GM19099 (cell line): ENCODE results near the gene MRPS10.

Experiments used
- POLR2A ChIP-seq: IDR thresholded peaks from 3 replicates; pipeline ENCODE4 v1.6.1; 2011; ENCODE audit warnings: low read depth; ENCODE audit not compliant: insufficient read length; ENCODE audit errors: extremely low read depth

The MRPS10 gene

GRCh38 chr6:42176981-42177380, 40.7 kb downstream of the MRPS10 start:
- TF ChIP-seq POLR2A, result no peak

- TF ChIP-seq POLR2A, result no peak
Observed at GRCh38 chr6:42175860-42176259, 41.8 kb downstream of the MRPS10 start.

GRCh38 chr6:42173101-42173500, 44.6 kb downstream of the MRPS10 start, which contains the start of gene GUCA1A:
Gene GUCA1A (plus strand): TSS chr6:42173364. CDS start chr6:42173614, 250 bp downstream.
- TF ChIP-seq POLR2A, result no peak

DNA sequence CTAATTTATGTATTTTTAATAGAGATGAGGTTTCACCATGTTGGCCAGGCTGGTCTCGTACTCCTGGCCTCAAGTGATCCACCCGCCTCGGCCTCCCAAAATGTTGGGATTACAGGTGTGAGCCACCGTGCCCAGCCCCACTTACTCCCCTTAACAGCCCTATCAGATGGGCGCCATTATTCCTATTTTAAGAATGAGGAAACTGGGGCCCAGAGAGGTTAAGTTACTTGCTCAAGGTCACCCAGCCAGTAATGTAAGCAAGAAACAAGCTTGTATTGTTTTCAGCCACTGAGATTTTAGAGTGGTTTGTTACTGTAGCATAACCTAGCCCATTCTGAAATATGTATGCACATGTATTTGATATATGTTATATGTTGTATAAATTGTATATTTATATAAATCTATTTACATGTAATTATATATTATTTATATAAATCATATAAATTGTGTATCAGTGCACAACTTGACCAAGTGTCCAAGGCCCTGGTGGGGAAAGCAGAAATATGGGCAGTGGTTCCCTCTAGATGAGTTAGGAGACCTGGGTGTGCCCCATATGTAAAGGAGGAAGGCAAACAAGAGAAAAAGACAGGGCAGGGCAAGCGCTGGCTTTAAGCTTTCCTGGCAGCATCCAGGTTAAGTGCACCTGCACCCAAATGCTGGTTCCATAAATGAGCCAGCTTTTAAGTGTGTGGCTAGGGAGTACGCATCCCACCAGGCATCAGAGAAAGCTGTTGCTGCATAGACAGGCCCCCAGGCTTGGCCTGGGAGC, 45.7 kb downstream of the MRPS10 start:
- TF ChIP-seq POLR2A, result no peak

DNA sequence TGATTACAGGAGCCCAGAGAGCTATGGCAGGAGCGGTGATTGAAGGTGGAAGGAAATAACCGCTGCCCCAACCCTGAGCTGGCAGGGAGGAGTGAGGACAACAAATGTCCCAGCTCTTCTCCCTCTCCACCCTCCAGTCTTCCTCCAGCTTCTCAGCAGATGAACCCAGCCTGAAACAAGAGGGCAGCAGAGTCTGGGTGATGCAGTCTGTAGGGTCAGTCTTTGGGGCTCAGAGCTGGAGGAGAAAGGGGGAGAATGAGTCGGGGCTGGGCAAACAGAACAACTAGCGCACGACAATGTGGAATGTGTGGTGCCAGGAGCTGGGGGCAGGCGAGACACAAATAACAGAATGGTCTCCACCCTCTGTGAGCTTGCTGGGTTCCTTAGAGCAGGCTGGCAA, 49.0 kb downstream of the MRPS10 start:
- no peak for TF ChIP-seq POLR2A

DNA sequence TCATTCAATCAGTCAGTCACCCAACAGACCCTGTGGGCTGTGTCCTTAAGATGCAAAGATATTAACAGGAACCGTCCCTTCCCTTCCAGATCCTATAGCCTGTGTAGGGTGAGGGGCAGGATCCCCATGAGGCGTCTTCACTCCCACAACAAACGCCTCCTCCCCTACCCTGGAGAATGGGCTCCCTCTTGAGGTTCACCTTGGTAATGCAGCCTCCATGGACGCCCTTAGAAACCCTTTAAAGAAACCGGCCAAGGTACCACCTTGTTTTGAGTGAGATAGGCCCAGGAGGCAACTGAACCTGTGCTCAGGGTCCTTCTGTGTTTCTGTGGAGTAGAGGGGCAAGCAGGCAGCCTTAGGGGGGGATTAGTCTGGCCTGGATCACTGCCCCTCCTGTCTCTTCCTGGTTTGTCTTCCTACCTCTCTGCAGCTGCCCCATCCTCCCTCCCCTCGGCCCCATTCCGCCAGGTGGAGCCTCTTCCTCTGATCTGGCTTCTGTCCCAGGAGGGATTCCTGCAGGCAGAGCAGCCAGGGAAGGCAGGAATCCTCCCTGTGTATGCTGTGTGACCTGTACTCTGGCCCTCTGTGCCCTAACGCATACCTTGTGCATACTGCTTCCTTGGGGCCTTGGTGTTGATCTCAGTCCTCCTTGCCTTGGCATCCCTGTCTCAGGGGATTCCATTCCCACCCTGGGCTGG, 51.1 kb downstream of the MRPS10 start:
- TF ChIP-seq POLR2A, result no peak

GRCh38 chr6:42165016-42165415, 52.6 kb downstream of the MRPS10 start:
- TF ChIP-seq POLR2A, result no peak

DNA sequence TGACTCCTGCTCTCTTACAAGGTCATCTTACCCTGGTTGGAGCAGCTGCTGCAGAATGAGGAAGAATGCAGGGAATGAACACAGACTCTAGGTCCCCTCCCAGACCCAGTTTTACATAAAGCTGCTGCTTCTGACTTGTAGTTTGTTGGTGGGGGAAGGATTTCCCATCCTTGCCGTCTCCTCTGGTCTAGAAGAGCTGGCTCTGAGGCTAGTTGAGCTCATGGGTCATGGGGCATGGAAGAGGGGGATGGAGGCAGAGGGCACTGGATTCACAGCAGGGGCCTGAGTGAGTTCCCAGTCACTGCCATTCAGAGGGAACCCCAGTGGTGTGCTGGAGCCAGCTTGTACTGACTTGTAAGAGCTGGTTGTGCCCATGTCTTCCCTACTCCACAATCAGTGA, 53.7 kb downstream of the MRPS10 start:
- no peak for TF ChIP-seq POLR2A

GRCh38 chr6:42162812-42163211, 54.8 kb downstream of the MRPS10 start:
- TF ChIP-seq POLR2A, result no peak

DNA sequence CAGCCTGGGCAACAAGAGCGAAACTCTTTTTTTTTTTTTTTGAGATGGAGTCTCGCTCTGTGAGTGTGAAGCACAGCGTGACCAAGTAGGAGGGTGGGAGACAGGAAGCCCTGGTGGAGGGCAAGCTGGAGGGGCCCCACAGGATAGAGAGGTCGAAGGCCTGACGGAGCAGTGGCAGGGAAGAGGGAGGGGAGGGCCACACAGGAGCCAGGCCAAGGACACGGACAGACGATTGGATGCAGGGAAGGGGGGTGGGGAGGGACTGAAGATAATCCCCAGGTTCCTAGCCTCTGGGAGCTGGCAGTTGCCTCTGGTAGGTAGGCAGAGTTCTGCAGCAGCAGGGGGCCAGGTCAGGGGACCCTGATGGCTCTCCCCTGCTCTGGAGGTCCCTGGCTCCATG, 55.3 kb downstream of the MRPS10 start:
- TF ChIP-seq POLR2A, result no peak

- TF ChIP-seq POLR2A, result no peak
Observed at GRCh38 chr6:42159431-42160024, 58.1 kb downstream of the MRPS10 start.

- no peak for TF ChIP-seq POLR2A
Observed at GRCh38 chr6:42158631-42159030, 59.0 kb downstream of the MRPS10 start.

DNA sequence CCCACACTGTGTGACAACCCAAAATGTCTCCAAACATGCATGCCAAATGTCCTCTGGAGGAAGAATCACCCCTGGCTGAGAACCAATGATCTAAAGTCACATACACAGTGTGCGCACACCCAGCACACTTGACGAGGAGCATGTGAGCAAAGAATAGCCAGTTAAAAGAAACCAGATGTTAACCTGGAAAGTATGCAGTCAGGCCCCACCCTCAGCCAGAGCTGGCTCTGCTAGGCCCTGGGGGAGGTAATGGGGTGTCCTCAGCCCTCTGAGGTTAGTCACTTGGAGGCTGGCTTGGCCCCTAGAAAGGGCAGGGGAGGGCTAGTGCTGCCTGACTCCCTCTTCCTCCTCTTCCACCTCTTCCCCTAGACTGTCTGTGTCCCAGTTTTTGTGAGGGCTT, 59.6 kb downstream of the MRPS10 start:
- TF ChIP-seq POLR2A, result no peak
